Gastrocnemius medialis (tissue), 4 donors: ENCODE results near the gene UBASH3B. TPM values are rescaled to one million over a fixed set of nuclear protein-coding genes. Genes with fewer than 3 reads are reported as not detected.
"Not testable (repeated sequence)": the region's sequence is repeated elsewhere in the genome, so short reads cannot be mapped to it uniquely, and the experiment has no call there.

ENCODE experiments used
- ATAC-seq, 2 donors: fragments of 150-250 bp; one replicate each; pipeline ENCODE4 v1.9.1; 2016
- DNase-seq, 2 donors: peaks; one replicate each; pipeline ENCODE4 v3.0.0-alpha.2; 2019
- H3K27ac ChIP-seq, 4 donors: fragments of 200-600 bp; sonication (generic); 1 replicate in 1 of 4; 2 replicates in 3 of 4; pipeline ENCODE4 v1.5.1; 2016 to 2018; ENCODE audit warnings: mild to moderate bottlenecking in 2 of 4, moderate library complexity in 1 of 4
- H3K27me3 ChIP-seq, 3 donors: fragments of 200-600 bp; sonication (generic) in 2 of 3; 1 replicate in 1 of 3; 2 replicates in 2 of 3; pipeline versions ENCODE4 v1.5.1 to v1.6.0; 2016 to 2019; ENCODE audit warnings: mild to moderate bottlenecking in 1 of 3, moderate library complexity in 1 of 3
- H3K36me3 ChIP-seq, 2 donors: fragments of 200-600 bp; sonication (generic) in 1 of 2; one replicate each; pipeline ENCODE4 v1.5.1; 2017 to 2018
- H3K4me1 ChIP-seq, 2 donors: fragments of 200-600 bp; sonication (generic) in 1 of 2; one replicate each; pipeline ENCODE4 v1.5.1; 2016 to 2017; ENCODE audit warnings: mild to moderate bottlenecking in 2 of 2
- H3K4me3 ChIP-seq, 4 donors: fragments of 200-600 bp; sonication (generic) in 3 of 4; 1 replicate in 1 of 4; 2 replicates in 3 of 4; pipeline ENCODE4 v1.5.1; 2016 to 2019; ENCODE audit warnings: mild to moderate bottlenecking in 2 of 4
- H3K9me3 ChIP-seq, 3 donors: fragments of 200-600 bp; sonication (generic) in 2 of 3; 1 replicate in 1 of 3; 2 replicates in 2 of 3; pipeline ENCODE4 v1.5.1; 2016 to 2019
- CTCF ChIP-seq, 5 experiments: fragments of 450-650 bp in 3 of 5; fragments of 200-600 bp in 2 of 5; sonication (generic) in 2 of 5; IDR thresholded peaks in 4 of 5; conservative IDR thresholded peaks in 1 of 5; 1 replicate in 4 of 5; 2 replicates in 1 of 5; pipeline ENCODE4 v1.5.1; 2016 to 2019; ENCODE audit warnings: antibody characterized with exemption in 5 of 5, mild to moderate bottlenecking in 3 of 5, moderate library complexity in 3 of 5
- POLR2A ChIP-seq, 2 donors: fragments of 450-650 bp; IDR thresholded peaks; one replicate each; pipeline ENCODE4 v1.6.1; 2017; ENCODE audit warnings: antibody characterized with exemption in 2 of 2, mild to moderate bottlenecking in 2 of 2, moderate library complexity in 2 of 2
- in situ Hi-C, 4 donors: fragments of 200-750 bp; cut with MboI; loops; one replicate each; pipeline versions ENCODE4 v1.15.0 to v1.8.0; 2017; ENCODE audit warnings: low sequenced_read_pairs in 4 of 4
- intact Hi-C: fragments of 100-400 bp; cut with DNase I; formaldehyde crosslinking; loops from one replicate; pipeline ENCODE4 v1.15.1; 2023; ENCODE audit warnings: low total_unique reads
- total RNA-seq, 4 donors: library from RNA; depleted of rRNA; stranded (reverse); fragments of >200 nt; gene quantifications; one replicate each; pipeline versions ENCODE4 v1.1.0 to v1.2.3, GENCODE V29; 2016

The UBASH3B gene
- total RNA-seq, 4 donors from 2014 or later: 0.32 to 2.9 (median 0.87) TPM

- ATAC-seq (no peak), DNase-seq (no peak)
- H3K9me3 ChIP-seq: no peaks in the 10 kb centered on the region
- H3K4me3 ChIP-seq: no peak overlapping the region
- no peaks in the 10 kb centered on the region for H3K36me3 ChIP-seq
- no peaks in the 10 kb centered on the region for H3K27me3 ChIP-seq
- intact Hi-C loops (no loop called here), in situ Hi-C loops (no loop called here)
- H3K27ac ChIP-seq: no peak overlapping the region
- H3K4me1 ChIP-seq: no peaks in the 10 kb centered on the region
- TF ChIP-seq POLR2A (IDR thresholded peaks at IDR 0.05): no peak
- no peak for TF ChIP-seq CTCF (IDR thresholded peaks at IDR 0.05 in 4 of 5, conservative IDR thresholded peaks at IDR 0.05 in 1 of 5)
Observed at GRCh38 chr11:122617926-122618325, 37.6 kb upstream of the UBASH3B start.

GRCh38 chr11:122618927-122619326, 36.6 kb upstream of the UBASH3B start:
- no peak for ATAC-seq
- in situ Hi-C loops: no loop called here
- no peak for DNase-seq

GRCh38 chr11:122619757-122620156, 35.8 kb upstream of the UBASH3B start:
- Histone ChIP-seq H3K4me3 (no peak overlapping the region), H3K36me3 (no peaks in the 10 kb centered on the region), H3K4me1 (no peaks in the 10 kb centered on the region), H3K9me3 (no peaks in the 10 kb centered on the region), H3K27me3 (no peaks in the 10 kb centered on the region), H3K27ac (no peak overlapping the region)
- in situ Hi-C loops (no loop called here), intact Hi-C loops (no loop called here)
- TF ChIP-seq POLR2A (IDR thresholded peaks at IDR 0.05) (no peak), CTCF (IDR thresholded peaks at IDR 0.05 in 4 of 5, conservative IDR thresholded peaks at IDR 0.05 in 1 of 5) (no peak)
- no peak for ATAC-seq
- no peak for DNase-seq

More at GRCh38 chr11:122618927-122619326, 36.6 kb upstream of the UBASH3B start:
- Histone ChIP-seq H3K9me3 (no peaks in the 10 kb centered on the region), H3K36me3 (no peaks in the 10 kb centered on the region), H3K4me3 (no peak overlapping the region), H3K27me3 (no peaks in the 10 kb centered on the region), H3K4me1 (no peaks in the 10 kb centered on the region), H3K27ac (no peak overlapping the region)
- TF ChIP-seq CTCF (IDR thresholded peaks at IDR 0.05 in 4 of 5, conservative IDR thresholded peaks at IDR 0.05 in 1 of 5) (no peak), POLR2A (IDR thresholded peaks at IDR 0.05) (no peak)
- intact Hi-C loops: no loop called here

GRCh38 chr11:122625501-122625900, 30.0 kb upstream of the UBASH3B start:
- H3K27ac ChIP-seq, DNase-seq, intact Hi-C loops, ATAC-seq, H3K9me3 ChIP-seq, H3K4me3 ChIP-seq, H3K4me1 ChIP-seq, H3K36me3 ChIP-seq, H3K27me3 ChIP-seq: not testable (repeated sequence)
- in situ Hi-C loops: loop anchor here in 1 of 4 donors (25.0 kb wide), 1 partner anchor 137 kb away; no protein-coding TSS in a partner anchor

GRCh38 chr11:122625976-122626665, 29.4 kb upstream of the UBASH3B start:
- H3K4me3 ChIP-seq: no peak overlapping the region
- H3K27me3 ChIP-seq: no peaks in the 10 kb centered on the region
- intact Hi-C loops (no loop called here), in situ Hi-C loops (loop anchor here in 1 of 4 donors (25.0 kb wide), 1 partner anchor 136 kb away; no protein-coding TSS in a partner anchor)
- H3K36me3 ChIP-seq: no peaks in the 10 kb centered on the region
- DNase-seq: no peak
- H3K4me1 ChIP-seq: no peaks in the 10 kb centered on the region
- ATAC-seq: no peak
- TF ChIP-seq CTCF (IDR thresholded peaks at IDR 0.05 in 4 of 5, conservative IDR thresholded peaks at IDR 0.05 in 1 of 5): no peak
- TF ChIP-seq POLR2A (IDR thresholded peaks at IDR 0.05): no peak
- no peak overlapping the region for H3K27ac ChIP-seq
- no peaks in the 10 kb centered on the region for H3K9me3 ChIP-seq
